Activated CD8-positive, alpha-beta memory T cell treated with anti-CD3 and anti-CD28 coated beads, Interleukin-2, amount 50 U/mL, for 4 hours (primary cell): ENCODE measurements around the gene GPI.
A peak's percentile ranks its signal among the peaks of the same experiment; 100 is the strongest.
"Not testable (repeated sequence)": the region's sequence is repeated elsewhere in the genome, so short reads cannot be mapped to it uniquely, and the experiment has no call there.

Experiments
- DNase-seq: peaks from one replicate; pipeline ENCODE4 v3.0.0-alpha.2; 2020

GPI gene

GRCh38 chr19:34343751-34344150 is 21.2 kb upstream of the GPI start:
- DNase-seq: no peak

GRCh38 chr19:34345947-34346351 is 19.0 kb upstream of the GPI start:
- DNase-seq: peak; percentile 70

- DNase-seq: no peak
These were observed 17.3 kb upstream of the GPI start for GRCh38 chr19:34347561-34348165.

GRCh38 chr19:34348899-34349487 is 16.0 kb upstream of the GPI start:
- no peak for DNase-seq

GRCh38 chr19:34350161-34350561 is 14.8 kb upstream of the GPI start:
- peak; percentile 46 for DNase-seq

GRCh38 chr19:34351382-34351826 is 13.6 kb upstream of the GPI start:
- no peak for DNase-seq

GRCh38 chr19:34353546-34353945 is 11.4 kb upstream of the GPI start:
- no peak for DNase-seq

GRCh38 chr19:34355201-34355600 is 9.8 kb upstream of the GPI start:
- DNase-seq: no peak

GRCh38 chr19:34356875-34357274 is 8.1 kb upstream of the GPI start:
- no peak for DNase-seq

GRCh38 chr19:34357431-34357830 is 7.6 kb upstream of the GPI start:
- no peak for DNase-seq

GRCh38 chr19:34359140-34359953 is 5.6 kb upstream of the GPI start:
- DNase-seq: peak; percentile 95

GRCh38 chr19:34359954-34360315 is 5.1 kb upstream of the GPI start:
- no peak for DNase-seq

- DNase-seq: no peak
These were observed 4.6 kb upstream of the GPI start for GRCh38 chr19:34360354-34360909.

- DNase-seq: no peak
These were observed 2.3 kb upstream of the GPI start for GRCh38 chr19:34362679-34363069.

- DNase-seq: no peak
These were observed 1.9 kb upstream of the GPI start for GRCh38 chr19:34363094-34363493.

GRCh38 chr19:34363930-34364329 is 1.1 kb upstream of the GPI start:
- no peak for DNase-seq

GRCh38 chr19:34364462-34364829 is 550 bp upstream of the GPI start:
- DNase-seq: no peak

- peak; percentile 24 for DNase-seq
These were observed 736 bp downstream of the GPI start for GRCh38 chr19:34365463-34366401.

GRCh38 chr19:34366738-34367623 is 2.0 kb downstream of the GPI start:
- DNase-seq: no peak

GRCh38 chr19:34367624-34367957 is 2.6 kb downstream of the GPI start:
- DNase-seq: no peak

GRCh38 chr19:34368338-34368737 is 3.3 kb downstream of the GPI start:
- no peak for DNase-seq

- DNase-seq: not testable (repeated sequence)
These were observed 4.2 kb downstream of the GPI start for GRCh38 chr19:34369166-34369565.
